ENCODE results near the gene HDAC9. TPM values are rescaled to one million over a fixed set of nuclear protein-coding genes. Genes with fewer than 3 reads are reported as not detected.
"Not testable (repeated sequence)": the region's sequence is repeated elsewhere in the genome, so short reads cannot be mapped to it uniquely, and the experiment has no call there.

The HDAC9 gene
- total RNA-seq, 1 donor from 2014 or later = 27.6 TPM

DNA sequence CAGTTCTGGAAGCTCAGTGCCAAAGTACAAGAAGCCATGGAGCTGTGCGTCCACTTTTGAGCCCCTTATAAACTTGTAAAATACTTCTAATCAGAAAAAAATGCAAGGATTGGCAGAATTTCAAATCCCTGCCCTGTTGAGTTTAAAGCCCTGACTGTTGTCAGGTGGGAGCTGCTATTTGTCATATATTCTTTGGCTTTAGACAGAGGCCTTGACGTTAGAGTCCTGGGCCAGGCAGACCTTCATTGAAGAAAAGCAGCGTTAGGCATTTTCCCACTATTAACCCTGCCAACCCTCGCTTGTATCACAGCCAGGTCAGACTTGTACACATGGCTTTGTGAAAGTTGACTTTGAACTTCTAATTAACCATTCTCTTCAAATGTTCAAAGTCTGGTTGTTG, 466.5 kb downstream of the HDAC9 start:
- Histone ChIP-seq H3K79me2 (ENCODE audit: insufficient read depth, low read length) (no peaks in the 10 kb centered on the region), H3K9me3 (ENCODE audit: insufficient read depth, low read depth, low read length) (no peaks in the 10 kb centered on the region), H3K36me3 (ENCODE audit: insufficient read depth, low read length) (no peaks in the 10 kb centered on the region), H3K4me2 (ENCODE audit: low read length) (no peak overlapping the region), H3K27me3 (ENCODE audit: insufficient read depth, low read length) (no peaks in the 10 kb centered on the region), H2AFZ (ENCODE audit: low read depth, low read length) (no peak overlapping the region), H3K27ac (ENCODE audit: low read depth, low read length) (no peak overlapping the region), H4K20me1 (ENCODE audit: insufficient read depth, low read length) (no peaks in the 10 kb centered on the region), H3K4me1 (ENCODE audit: insufficient read depth, low read length) (peaks cover 8% of the 10 kb centered on the region), H3K4me3 (ENCODE audit: insufficient read depth, low read depth, low read length) (no peak overlapping the region), H3K9ac (ENCODE audit: low read length) (no peak overlapping the region)
- no peak for TF ChIP-seq EZH2 (IDR thresholded peaks at IDR 0.05; ENCODE audit: insufficient read depth, low read length)
- TF ChIP-seq, protein P1, sequence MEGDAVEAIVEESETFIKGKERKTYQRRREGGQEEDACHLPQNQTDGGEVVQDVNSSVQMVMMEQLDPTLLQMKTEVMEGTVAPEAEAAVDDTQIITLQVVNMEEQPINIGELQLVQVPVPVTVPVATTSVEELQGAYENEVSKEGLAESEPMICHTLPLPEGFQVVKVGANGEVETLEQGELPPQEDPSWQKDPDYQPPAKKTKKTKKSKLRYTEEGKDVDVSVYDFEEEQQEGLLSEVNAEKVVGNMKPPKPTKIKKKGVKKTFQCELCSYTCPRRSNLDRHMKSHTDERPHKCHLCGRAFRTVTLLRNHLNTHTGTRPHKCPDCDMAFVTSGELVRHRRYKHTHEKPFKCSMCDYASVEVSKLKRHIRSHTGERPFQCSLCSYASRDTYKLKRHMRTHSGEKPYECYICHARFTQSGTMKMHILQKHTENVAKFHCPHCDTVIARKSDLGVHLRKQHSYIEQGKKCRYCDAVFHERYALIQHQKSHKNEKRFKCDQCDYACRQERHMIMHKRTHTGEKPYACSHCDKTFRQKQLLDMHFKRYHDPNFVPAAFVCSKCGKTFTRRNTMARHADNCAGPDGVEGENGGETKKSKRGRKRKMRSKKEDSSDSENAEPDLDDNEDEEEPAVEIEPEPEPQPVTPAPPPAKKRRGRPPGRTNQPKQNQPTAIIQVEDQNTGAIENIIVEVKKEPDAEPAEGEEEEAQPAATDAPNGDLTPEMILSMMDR (IDR thresholded peaks at IDR 0.05; ENCODE audit: insufficient read depth, low read depth, low read length) = no peak
- H3K36me3 Mint-ChIP-seq (ENCODE audit: low read depth, unreplicated experiment) = no peaks in the 10 kb centered on the region
- H3K4me1 Mint-ChIP-seq (ENCODE audit: low read depth, unreplicated experiment) = peaks cover 9% of the 10 kb centered on the region
- H3K9me3 Mint-ChIP-seq (ENCODE audit: unreplicated experiment) = no peaks in the 10 kb centered on the region
- H3K4me3 Mint-ChIP-seq (ENCODE audit: unreplicated experiment) = no peak overlapping the region
- DNase-seq (ENCODE audit: low read depth) (peak; percentile 56), FAIRE-seq (no peak)
- no peaks in the 10 kb centered on the region for H3K27me3 Mint-ChIP-seq (ENCODE audit: low read depth, unreplicated experiment)
- no peak overlapping the region for H3K27ac Mint-ChIP-seq (ENCODE audit: unreplicated experiment)

DNA sequence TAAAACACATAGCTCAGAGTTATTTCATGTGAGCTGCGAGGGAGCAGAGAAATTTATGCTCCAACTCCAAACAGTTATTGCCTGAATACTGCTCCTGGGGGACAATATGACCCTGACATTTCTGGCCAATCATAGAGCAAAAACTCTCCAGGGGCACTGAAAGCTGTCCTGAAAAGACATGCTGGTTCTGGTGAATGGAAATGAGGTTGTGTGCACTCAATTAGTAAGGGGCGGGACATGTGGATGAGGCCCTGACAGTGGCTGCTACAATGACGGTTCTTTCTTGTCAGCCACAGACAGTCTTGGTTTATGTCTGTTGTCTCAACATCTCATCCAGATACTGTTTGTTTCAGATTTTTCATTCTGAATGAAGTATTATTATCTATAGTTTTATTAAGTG, 470.1 kb downstream of the HDAC9 start:
- Histone ChIP-seq H4K20me1 (ENCODE audit: insufficient read depth, low read length) (no peaks in the 10 kb centered on the region), H3K4me1 (ENCODE audit: insufficient read depth, low read length) (peaks cover 5% of the 10 kb centered on the region), H3K9me3 (ENCODE audit: insufficient read depth, low read depth, low read length) (no peaks in the 10 kb centered on the region), H3K4me3 (ENCODE audit: insufficient read depth, low read depth, low read length) (no peak overlapping the region), H3K4me2 (ENCODE audit: low read length) (no peak overlapping the region), H2AFZ (ENCODE audit: low read depth, low read length) (no peak overlapping the region), H3K36me3 (ENCODE audit: insufficient read depth, low read length) (no peaks in the 10 kb centered on the region), H3K9ac (ENCODE audit: low read length) (no peak overlapping the region), H3K79me2 (ENCODE audit: insufficient read depth, low read length) (no peaks in the 10 kb centered on the region), H3K27ac (ENCODE audit: low read depth, low read length) (no peak overlapping the region), H3K27me3 (ENCODE audit: insufficient read depth, low read length) (no peaks in the 10 kb centered on the region)
- Mint-ChIP-seq H3K27ac (ENCODE audit: unreplicated experiment) (no peak overlapping the region), H3K4me1 (ENCODE audit: low read depth, unreplicated experiment) (no peaks in the 10 kb centered on the region), H3K9me3 (ENCODE audit: unreplicated experiment) (no peaks in the 10 kb centered on the region), H3K4me3 (ENCODE audit: unreplicated experiment) (no peak overlapping the region), H3K27me3 (ENCODE audit: low read depth, unreplicated experiment) (no peaks in the 10 kb centered on the region), H3K36me3 (ENCODE audit: low read depth, unreplicated experiment) (no peaks in the 10 kb centered on the region)
- TF ChIP-seq, protein P1 (IDR thresholded peaks at IDR 0.05; ENCODE audit: insufficient read depth, low read depth, low read length) = no peak
- TF ChIP-seq EZH2 (IDR thresholded peaks at IDR 0.05; ENCODE audit: insufficient read depth, low read length) = no peak
- no peak for DNase-seq (ENCODE audit: low read depth)
- no peak for FAIRE-seq

DNA sequence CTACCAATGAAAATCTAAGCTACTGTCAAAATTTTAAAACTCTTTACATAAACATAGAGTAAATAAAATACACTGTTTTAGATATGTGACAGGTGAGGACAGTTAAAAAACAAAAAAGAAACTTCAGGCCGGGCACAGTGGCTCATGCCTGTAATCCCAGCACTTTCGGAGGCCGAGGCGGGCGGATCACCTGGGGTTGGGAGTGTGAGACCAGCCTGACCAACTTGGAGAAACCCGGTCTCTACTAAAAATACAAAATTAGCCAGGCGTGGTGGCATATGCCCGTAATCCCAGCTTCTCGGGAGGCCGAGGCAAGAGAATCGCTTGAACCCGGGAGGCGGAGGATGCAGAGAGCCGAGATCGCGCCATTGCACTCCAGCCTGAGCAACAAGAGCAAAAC, 472.2 kb downstream of the HDAC9 start:
- not testable (repeated sequence) for H3K27me3 ChIP-seq (ENCODE audit: insufficient read depth, low read length); H3K79me2 ChIP-seq (ENCODE audit: insufficient read depth, low read length); H3K4me3 Mint-ChIP-seq (ENCODE audit: unreplicated experiment); H3K4me1 ChIP-seq (ENCODE audit: insufficient read depth, low read length); FAIRE-seq; H3K4me1 Mint-ChIP-seq (ENCODE audit: low read depth, unreplicated experiment); H3K9ac ChIP-seq (ENCODE audit: low read length); H3K4me3 ChIP-seq (ENCODE audit: insufficient read depth, low read depth, low read length); H3K9me3 ChIP-seq (ENCODE audit: insufficient read depth, low read depth, low read length); H3K27ac ChIP-seq (ENCODE audit: low read depth, low read length); H3K27me3 Mint-ChIP-seq (ENCODE audit: low read depth, unreplicated experiment); H3K36me3 ChIP-seq (ENCODE audit: insufficient read depth, low read length); H2AFZ ChIP-seq (ENCODE audit: low read depth, low read length); H3K4me2 ChIP-seq (ENCODE audit: low read length); DNase-seq (ENCODE audit: low read depth); H4K20me1 ChIP-seq (ENCODE audit: insufficient read depth, low read length); H3K27ac Mint-ChIP-seq (ENCODE audit: unreplicated experiment); H3K9me3 Mint-ChIP-seq (ENCODE audit: unreplicated experiment); H3K36me3 Mint-ChIP-seq (ENCODE audit: low read depth, unreplicated experiment)

Measured in astrocyte (in vitro differentiated cells and primary cell).